HG03521 (cell line): ENCODE measurements around the gene TSC2.

Experiments used
- ATAC-seq: cut with Tn5 transposase; IDR thresholded peaks from one replicate; pipeline ENCODE4 v1.9.1; 2021; ENCODE audit warnings: mild to moderate bottlenecking, moderate library complexity; ENCODE audit not compliant: unreplicated experiment

The TSC2 gene

GRCh38 chr16:2047330-2048115, at the start of gene TSC2, which contains the start of gene NTHL1:
Gene TSC2 (plus strand): TSS chr16:2047985. CDS start chr16:2048616, 631 bp downstream.
Gene NTHL1 (minus strand): TSS chr16:2047834. CDS start chr16:2047823, 11 bp downstream.
- peak; percentile 89 for ATAC-seq

GRCh38 chr16:1998360-1998835, 49.4 kb upstream of the TSC2 start:
- no peak for ATAC-seq

GRCh38 chr16:1998852-1999801, 48.7 kb upstream of the TSC2 start:
- no peak for ATAC-seq

- no peak for ATAC-seq
Measured at GRCh38 chr16:1999866-2000514, 47.8 kb upstream of the TSC2 start.

- no peak for ATAC-seq
Measured at GRCh38 chr16:2001035-2001434, 46.8 kb upstream of the TSC2 start.

GRCh38 chr16:2001456-2002355, 46.1 kb upstream of the TSC2 start:
- ATAC-seq: no peak

GRCh38 chr16:2002406-2003230, 45.2 kb upstream of the TSC2 start:
- ATAC-seq: no peak

- no peak for ATAC-seq
Measured at GRCh38 chr16:2003231-2003826, 44.5 kb upstream of the TSC2 start.

GRCh38 chr16:2003827-2004641, 43.8 kb upstream of the TSC2 start:
- ATAC-seq: peak; percentile 68

GRCh38 chr16:2004795-2005517, 42.8 kb upstream of the TSC2 start:
- no peak for ATAC-seq

GRCh38 chr16:2005646-2006045, 42.1 kb upstream of the TSC2 start:
- ATAC-seq: no peak

GRCh38 chr16:2006317-2006716, 41.5 kb upstream of the TSC2 start:
- no peak for ATAC-seq

GRCh38 chr16:2007081-2007836, 40.5 kb upstream of the TSC2 start:
- no peak for ATAC-seq

GRCh38 chr16:2008009-2008526, 39.7 kb upstream of the TSC2 start:
- no peak for ATAC-seq

- ATAC-seq: no peak
Measured at GRCh38 chr16:2008631-2009163, 39.1 kb upstream of the TSC2 start.

GRCh38 chr16:2009164-2009711, 38.5 kb upstream of the TSC2 start:
- peak; percentile 15 for ATAC-seq
